Neural progenitor cell (in vitro differentiated cells): ENCODE measurements around the gene CDRT15. TPM values are rescaled to one million over a fixed set of nuclear protein-coding genes. Genes with fewer than 3 reads are reported as not detected.
A peak's percentile ranks its signal among the peaks of the same experiment; 100 is the strongest.

ENCODE experiments used
- DNase-seq: peaks from one replicate; pipeline ENCODE4 v3.0.0-alpha.2; 2016; ENCODE audit warnings: low spot score
- H2AFZ ChIP-seq: fragments of 200-600 bp; sonication (generic); replicated peaks from 2 replicates; pipeline ENCODE4 v1.6.1; 2016; ENCODE audit warnings: antibody characterized with exemption
- H3F3A ChIP-seq: fragments of 200-600 bp; sonication (generic); 2 replicates; pipeline ENCODE4 v1.6.1; 2016; ENCODE audit warnings: antibody characterized with exemption, low read depth
- H3K27ac ChIP-seq: fragments of 200-600 bp; sonication (generic); 2 replicates; pipeline ENCODE4 v1.5.1; 2016; ENCODE audit warnings: mild to moderate bottlenecking
- H3K27me3 ChIP-seq: fragments of 200-600 bp; sonication (generic); 2 replicates; pipeline ENCODE4 v1.6.1; 2016; ENCODE audit warnings: mild to moderate bottlenecking, moderate library complexity
- H3K36me3 ChIP-seq: fragments of 200-600 bp; sonication (generic); 2 replicates; pipeline ENCODE4 v1.5.1; 2016
- H3K4me1 ChIP-seq: fragments of 200-600 bp; sonication (generic); 2 replicates; pipeline ENCODE4 v1.6.1; 2016; ENCODE audit warnings: mixed run types
- H3K4me2 ChIP-seq: fragments of 200-600 bp; sonication (generic); 2 replicates; pipeline ENCODE4 v1.6.1; 2016
- H3K4me3 ChIP-seq: fragments of 200-600 bp; sonication (generic); 2 replicates; pipeline ENCODE4 v1.5.1; 2016
- H3K79me2 ChIP-seq: fragments of 200-600 bp; sonication (generic); 2 replicates; pipeline ENCODE4 v1.6.1; 2016; ENCODE audit warnings: low read depth
- H3K9ac ChIP-seq: fragments of 200-600 bp; sonication (generic); 2 replicates; pipeline ENCODE4 v1.6.1; 2016
- H3K9me3 ChIP-seq: fragments of 200-600 bp; sonication (generic); 2 replicates; pipeline ENCODE4 v1.5.1; 2016; ENCODE audit warnings: low read depth
- H4K20me1 ChIP-seq: fragments of 200-600 bp; sonication (generic); 2 replicates; pipeline ENCODE4 v1.6.1; 2016; ENCODE audit warnings: low read depth
- H3K27ac Mint-ChIP-seq: 3 replicates; pipeline ENCODE4 v1.8.0; 2021; ENCODE audit warnings: mixed read lengths
- H3K27me3 Mint-ChIP-seq: 2 replicates; pipeline ENCODE4 v1.8.0; 2022; ENCODE audit warnings: low read depth, mild to moderate bottlenecking, inconsistent platforms, moderate library complexity, mixed read lengths; ENCODE audit not compliant: insufficient read depth
- H3K36me3 Mint-ChIP-seq: 3 replicates; pipeline ENCODE4 v1.8.0; 2021; ENCODE audit warnings: mixed read lengths
- H3K4me1 Mint-ChIP-seq: 3 replicates; pipeline ENCODE4 v1.8.0; 2021; ENCODE audit warnings: mixed read lengths
- H3K4me3 Mint-ChIP-seq: 3 replicates; pipeline ENCODE4 v1.8.0; 2021; ENCODE audit warnings: mild to moderate bottlenecking, moderate library complexity, mixed read lengths
- H3K9me3 Mint-ChIP-seq: 3 replicates; pipeline ENCODE4 v1.8.0; 2020; ENCODE audit warnings: mixed read lengths
- EZH2 ChIP-seq: fragments of 200-600 bp; sonication (generic); IDR thresholded peaks from 2 replicates; pipeline ENCODE4 v1.6.1; 2017; ENCODE audit warnings: antibody characterized with exemption, mild to moderate bottlenecking, moderate library complexity
- EZH2phosphoT487 ChIP-seq: fragments of 200-600 bp; sonication (generic); IDR thresholded peaks from 2 replicates; pipeline ENCODE4 v1.6.1; 2017; ENCODE audit warnings: antibody characterized with exemption
- total RNA-seq: library from RNA; depleted of rRNA; stranded (reverse); fragments of >200 nt; gene quantifications from 2 replicates; pipeline ENCODE4 v1.2.3, GENCODE V29; 2015; ENCODE audit warnings: low replicate concordance
- TF ChIP-seq, protein P1 (sequence below): fragments of 200-600 bp; sonication (generic); IDR thresholded peaks from 2 replicates; pipeline ENCODE4 v1.5.1; 2017; ENCODE audit warnings: antibody characterized with exemption, mild to moderate bottlenecking

The CDRT15 gene
- total RNA-seq, 1 donor from 2014 or later: not detected

DNA sequence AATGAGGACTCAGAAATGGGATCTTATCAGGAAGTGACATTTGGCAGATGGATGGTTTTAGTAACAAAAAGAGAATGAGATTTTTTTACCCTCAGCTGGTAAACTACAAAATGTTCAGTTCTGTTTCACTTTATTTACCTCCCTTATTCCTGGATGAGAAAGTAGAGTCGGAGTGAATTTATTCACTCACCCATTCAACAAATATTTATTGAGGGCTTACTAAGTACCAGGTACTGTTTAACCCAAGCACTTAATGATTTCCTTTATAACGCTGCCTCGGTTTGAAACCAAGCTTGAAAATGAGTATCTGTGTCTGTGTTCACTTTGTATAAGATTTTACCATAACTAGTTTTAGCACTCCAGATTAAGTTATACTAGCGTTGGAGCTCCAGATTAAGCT, 38.1 kb downstream of the CDRT15 start:
- H3K27me3 Mint-ChIP-seq: peaks cover 2% of the 10 kb centered on the region
- H3K9me3 Mint-ChIP-seq: no peaks in the 10 kb centered on the region
- no peak overlapping the region for H3K27ac Mint-ChIP-seq
- no peak overlapping the region for H3K9ac ChIP-seq
- H4K20me1 ChIP-seq: peaks cover 1% of the 10 kb centered on the region
- H3K79me2 ChIP-seq: no peaks in the 10 kb centered on the region
- no peaks in the 10 kb centered on the region for H3K9me3 ChIP-seq
- peaks cover 4% of the 10 kb centered on the region for H3K36me3 Mint-ChIP-seq
- no peak for DNase-seq
- H3F3A ChIP-seq: no peaks in the 10 kb centered on the region
- H3K4me1 ChIP-seq: no peaks in the 10 kb centered on the region
- H3K4me3 ChIP-seq: no peak overlapping the region
- no peaks in the 10 kb centered on the region for H3K36me3 ChIP-seq
- H3K27ac ChIP-seq: no peak overlapping the region
- H3K4me1 Mint-ChIP-seq: peaks cover 2% of the 10 kb centered on the region
- H3K27me3 ChIP-seq: no peaks in the 10 kb centered on the region
- no peak for TF ChIP-seq EZH2
- TF ChIP-seq EZH2phosphoT487: no peak
- TF ChIP-seq, protein P1, sequence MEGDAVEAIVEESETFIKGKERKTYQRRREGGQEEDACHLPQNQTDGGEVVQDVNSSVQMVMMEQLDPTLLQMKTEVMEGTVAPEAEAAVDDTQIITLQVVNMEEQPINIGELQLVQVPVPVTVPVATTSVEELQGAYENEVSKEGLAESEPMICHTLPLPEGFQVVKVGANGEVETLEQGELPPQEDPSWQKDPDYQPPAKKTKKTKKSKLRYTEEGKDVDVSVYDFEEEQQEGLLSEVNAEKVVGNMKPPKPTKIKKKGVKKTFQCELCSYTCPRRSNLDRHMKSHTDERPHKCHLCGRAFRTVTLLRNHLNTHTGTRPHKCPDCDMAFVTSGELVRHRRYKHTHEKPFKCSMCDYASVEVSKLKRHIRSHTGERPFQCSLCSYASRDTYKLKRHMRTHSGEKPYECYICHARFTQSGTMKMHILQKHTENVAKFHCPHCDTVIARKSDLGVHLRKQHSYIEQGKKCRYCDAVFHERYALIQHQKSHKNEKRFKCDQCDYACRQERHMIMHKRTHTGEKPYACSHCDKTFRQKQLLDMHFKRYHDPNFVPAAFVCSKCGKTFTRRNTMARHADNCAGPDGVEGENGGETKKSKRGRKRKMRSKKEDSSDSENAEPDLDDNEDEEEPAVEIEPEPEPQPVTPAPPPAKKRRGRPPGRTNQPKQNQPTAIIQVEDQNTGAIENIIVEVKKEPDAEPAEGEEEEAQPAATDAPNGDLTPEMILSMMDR: no peak
- H2AFZ ChIP-seq: no peak overlapping the region
- no peak overlapping the region for H3K4me2 ChIP-seq
- no peak overlapping the region for H3K4me3 Mint-ChIP-seq

DNA sequence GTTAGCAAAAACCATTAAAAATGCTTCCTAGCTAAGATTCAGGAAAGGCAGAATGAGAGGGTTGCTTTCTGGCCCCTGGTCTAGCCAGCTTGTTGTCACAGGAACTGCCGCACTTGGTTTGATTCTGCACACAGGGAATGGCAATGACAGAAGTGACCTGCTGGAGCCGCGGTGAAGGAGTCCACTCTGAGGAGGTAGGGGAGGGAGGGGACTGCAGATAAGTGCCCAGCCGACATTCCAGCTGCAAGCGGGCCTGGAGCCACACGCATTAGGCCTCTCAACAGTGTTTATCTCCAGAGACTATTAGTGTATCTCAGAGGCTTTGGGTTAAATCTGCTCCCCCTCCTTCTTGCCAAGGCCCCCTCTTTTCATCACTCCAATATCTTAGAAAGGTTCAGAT, 38.6 kb downstream of the CDRT15 start:
- no peak overlapping the region for H2AFZ ChIP-seq
- Mint-ChIP-seq H3K36me3 (peaks cover 4% of the 10 kb centered on the region), H3K4me1 (peaks cover 2% of the 10 kb centered on the region), H3K27me3 (peaks cover 2% of the 10 kb centered on the region), H3K27ac (no peak overlapping the region), H3K9me3 (no peaks in the 10 kb centered on the region), H3K4me3 (no peak overlapping the region)
- no peaks in the 10 kb centered on the region for H3K36me3 ChIP-seq
- H3F3A ChIP-seq: no peaks in the 10 kb centered on the region
- H3K27ac ChIP-seq: no peak overlapping the region
- H3K4me3 ChIP-seq: no peak overlapping the region
- H3K27me3 ChIP-seq: no peaks in the 10 kb centered on the region
- no peaks in the 10 kb centered on the region for H4K20me1 ChIP-seq
- no peak overlapping the region for H3K9ac ChIP-seq
- no peaks in the 10 kb centered on the region for H3K9me3 ChIP-seq
- no peak overlapping the region for H3K4me2 ChIP-seq
- no peaks in the 10 kb centered on the region for H3K79me2 ChIP-seq
- TF ChIP-seq EZH2phosphoT487: no peak
- TF ChIP-seq EZH2: no peak
- TF ChIP-seq, protein P1: no peak
- DNase-seq: peak; percentile 40
- no peaks in the 10 kb centered on the region for H3K4me1 ChIP-seq

DNA sequence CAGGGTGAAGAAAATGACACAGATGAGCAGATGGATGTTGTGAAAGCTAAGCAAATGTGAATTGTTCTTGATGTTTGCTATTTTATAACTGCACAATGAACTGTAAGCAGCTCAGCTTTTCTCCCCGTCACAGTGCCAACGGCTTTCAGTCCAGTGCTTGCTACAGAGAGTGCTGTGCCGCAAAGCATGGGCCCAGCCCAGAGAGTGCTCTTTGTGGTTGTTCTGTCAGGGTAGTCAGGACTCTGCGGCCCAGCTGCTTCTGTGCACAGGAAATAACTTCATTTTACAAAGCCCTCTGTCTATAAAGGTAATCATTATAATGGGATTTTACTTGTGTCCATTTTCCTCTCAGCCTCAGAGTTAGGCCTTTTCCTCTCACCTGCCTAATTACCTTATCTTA, 39.1 kb downstream of the CDRT15 start:
- H3K27ac Mint-ChIP-seq: no peak overlapping the region
- Histone ChIP-seq H3K4me2 (no peak overlapping the region), H3K79me2 (no peaks in the 10 kb centered on the region), H3K4me1 (no peaks in the 10 kb centered on the region), H3K27ac (no peak overlapping the region), H2AFZ (no peak overlapping the region), H3K9ac (no peak overlapping the region), H3K4me3 (no peak overlapping the region), H3K27me3 (no peaks in the 10 kb centered on the region), H3F3A (no peaks in the 10 kb centered on the region), H3K9me3 (no peaks in the 10 kb centered on the region), H4K20me1 (no peaks in the 10 kb centered on the region), H3K36me3 (no peaks in the 10 kb centered on the region)
- TF ChIP-seq EZH2phosphoT487: no peak
- TF ChIP-seq EZH2: no peak
- TF ChIP-seq, protein P1: no peak
- peaks cover 4% of the 10 kb centered on the region for H3K36me3 Mint-ChIP-seq
- peaks cover 2% of the 10 kb centered on the region for H3K4me1 Mint-ChIP-seq
- peaks cover 2% of the 10 kb centered on the region for H3K27me3 Mint-ChIP-seq
- H3K4me3 Mint-ChIP-seq: no peak overlapping the region
- no peaks in the 10 kb centered on the region for H3K9me3 Mint-ChIP-seq
- no peak for DNase-seq
